ENCODE results near the gene SIGLEC14.

Gene SIGLEC14

DNA sequence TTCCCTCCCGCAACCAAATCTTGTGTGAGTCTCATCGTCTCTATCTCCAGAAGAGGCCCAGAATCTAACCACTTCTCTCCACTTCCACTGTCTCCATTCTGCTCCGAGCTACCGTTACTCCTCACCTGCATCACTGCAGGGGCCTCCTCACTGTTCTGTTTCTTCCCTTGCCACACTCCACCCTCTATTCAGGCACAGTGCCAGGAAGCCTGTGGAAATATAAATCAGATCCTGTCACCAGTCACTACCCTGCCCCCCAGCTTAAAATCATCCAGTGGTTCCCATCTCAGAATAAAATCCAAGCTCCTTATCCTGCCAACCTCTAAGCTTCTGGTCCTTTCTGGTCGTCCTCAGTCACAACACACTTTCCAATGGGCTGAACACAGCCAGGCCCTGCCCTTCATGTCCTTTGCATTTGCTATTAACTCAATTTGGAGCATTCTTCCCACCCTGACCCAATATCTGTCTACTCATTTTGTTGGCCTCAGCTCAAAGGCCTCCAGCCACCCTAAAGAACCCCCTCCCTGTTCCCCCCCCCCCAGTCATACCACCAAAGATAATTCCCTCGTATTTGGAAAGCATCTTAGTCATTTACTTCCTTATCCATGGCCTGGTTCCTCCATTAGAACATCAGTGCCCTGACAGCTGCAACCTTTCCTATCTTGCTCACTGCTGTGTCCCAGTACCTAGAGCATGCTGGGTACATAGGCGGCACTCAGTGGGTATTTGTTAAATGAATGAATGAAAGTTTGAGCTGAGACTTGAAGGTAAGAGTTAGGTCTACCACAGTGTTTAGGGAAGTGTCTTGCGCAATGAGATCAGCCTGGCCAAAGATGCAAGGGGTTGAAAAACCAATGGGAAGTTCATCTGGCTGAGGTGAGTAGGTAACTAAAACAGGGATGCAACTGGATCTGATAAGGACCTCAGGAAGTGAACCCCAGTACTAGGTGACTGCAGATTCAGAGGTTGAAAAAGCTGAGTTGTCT is 51.1 kb downstream of the SIGLEC14 start:
- Histone ChIP-seq H4K8ac (ENCODE audit: low read depth, low read length) (peak overlapping the region; percentile 64), H4K12ac (ENCODE audit: low read depth, low read length) (no peak overlapping the region), H3K23ac (ENCODE audit: low read length) (no peak overlapping the region), H3K9me3 (ENCODE audit: insufficient read depth, low read depth, low read length) (peaks cover 5% of the 10 kb centered on the region), H3K4ac (ENCODE audit: low read depth, low read length) (no peak overlapping the region), H2AK5ac (ENCODE audit: low read length) (no peak overlapping the region), H3K4me1 (ENCODE audit: control insufficient read depth in 1 of 2, insufficient read depth in 2 of 2, low read length in 2 of 2) (peaks cover 5% of the 10 kb centered on the region in 2 experiments), H3K4me2 (ENCODE audit: low read length) (peak overlapping the region; percentile 70), H2AFZ (ENCODE audit: insufficient read depth, low read length, poor library complexity) (no peak overlapping the region), H3K36me3 (ENCODE audit: control insufficient read depth in 1 of 2, insufficient read depth in 2 of 2, low read length in 2 of 2) (no peaks in the 10 kb centered on the region), H3K9ac (ENCODE audit: low read length) (no peak overlapping the region), H3K14ac (ENCODE audit: low read length) (no peak overlapping the region), H3K79me1 (ENCODE audit: low read length) (peaks cover 4% of the 10 kb centered on the region), H3K4me3 (ENCODE audit: low read depth, low read length) (no peak overlapping the region), H3K27me3 (ENCODE audit: insufficient read depth, low read length) (no peaks in the 10 kb centered on the region), H2BK12ac (ENCODE audit: low read length) (no peak overlapping the region), H2BK5ac (ENCODE audit: low read depth, low read length, poor library complexity) (no peak overlapping the region), H2BK120ac (ENCODE audit: insufficient read depth, low read length, poor library complexity) (no peak overlapping the region), H4K91ac (ENCODE audit: low read depth, low read length) (no peak overlapping the region), H3K18ac (ENCODE audit: low read length) (no peak overlapping the region), H3K27ac (ENCODE audit: low read depth, low read length) (no peak overlapping the region), H3K79me2 (ENCODE audit: control insufficient read depth, insufficient read depth, low read length, poor library complexity) (no peaks in the 10 kb centered on the region)
- no peak for DNase-seq
- WGBS (ENCODE audit: extremely low coverage, insufficient coverage, insufficient read length): no CpG with 5 or more reads among the region's 8 CpGs

DNA sequence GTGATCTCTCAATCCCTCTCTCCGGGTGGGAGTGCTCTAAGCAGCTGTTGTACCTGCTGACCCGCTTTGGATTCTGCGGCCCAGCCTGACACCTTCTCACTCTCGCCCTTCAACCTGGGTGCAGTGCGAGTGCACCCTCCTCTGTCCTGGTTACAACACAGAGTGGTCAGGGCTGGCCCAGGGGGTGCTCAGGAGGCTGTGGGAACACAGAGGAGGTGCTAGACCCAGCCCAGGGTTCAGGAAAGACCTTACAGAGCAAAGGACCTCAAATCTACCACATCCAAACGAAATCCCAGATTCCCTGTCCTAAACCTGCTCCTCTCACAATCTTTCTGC is 51.9 kb downstream of the SIGLEC14 start:
- Histone ChIP-seq H4K91ac (ENCODE audit: low read depth, low read length) (peak overlapping the region; percentile 40), H3K27me3 (ENCODE audit: insufficient read depth, low read length) (no peaks in the 10 kb centered on the region), H3K4me2 (ENCODE audit: low read length) (peak overlapping the region; percentile 70), H3K27ac (ENCODE audit: low read depth, low read length) (no peak overlapping the region), H2BK5ac (ENCODE audit: low read depth, low read length, poor library complexity) (no peak overlapping the region), H2AK5ac (ENCODE audit: low read length) (no peak overlapping the region), H3K36me3 (ENCODE audit: control insufficient read depth in 1 of 2, insufficient read depth in 2 of 2, low read length in 2 of 2) (no peaks in the 10 kb centered on the region), H3K9me3 (ENCODE audit: insufficient read depth, low read depth, low read length) (peaks cover 5% of the 10 kb centered on the region), H2AFZ (ENCODE audit: insufficient read depth, low read length, poor library complexity) (peak overlapping the region; percentile 81), H3K14ac (ENCODE audit: low read length) (peak overlapping the region; percentile 9), H3K4me3 (ENCODE audit: low read depth, low read length) (peak overlapping the region; percentile 66), H3K18ac (ENCODE audit: low read length) (peak overlapping the region; percentile 25), H3K4ac (ENCODE audit: low read depth, low read length) (no peak overlapping the region), H2BK120ac (ENCODE audit: insufficient read depth, low read length, poor library complexity) (peak overlapping the region; percentile 1), H3K79me1 (ENCODE audit: low read length) (peaks cover 4% of the 10 kb centered on the region), H3K4me1 (ENCODE audit: control insufficient read depth in 1 of 2, insufficient read depth in 2 of 2, low read length in 2 of 2) (peaks cover 5% of the 10 kb centered on the region in 2 experiments), H3K23ac (ENCODE audit: low read length) (no peak overlapping the region), H2BK12ac (ENCODE audit: low read length) (no peak overlapping the region), H4K12ac (ENCODE audit: low read depth, low read length) (peak overlapping the region; percentile 10), H3K9ac (ENCODE audit: low read length) (peak overlapping the region; percentile 1), H4K8ac (ENCODE audit: low read depth, low read length) (peak overlapping the region; percentile 64), H3K79me2 (ENCODE audit: control insufficient read depth, insufficient read depth, low read length, poor library complexity) (no peaks in the 10 kb centered on the region)
- no CpG with 5 or more reads among the region's 6 CpGs for WGBS (ENCODE audit: extremely low coverage, insufficient coverage, insufficient read length)
- DNase-seq: no peak

DNA sequence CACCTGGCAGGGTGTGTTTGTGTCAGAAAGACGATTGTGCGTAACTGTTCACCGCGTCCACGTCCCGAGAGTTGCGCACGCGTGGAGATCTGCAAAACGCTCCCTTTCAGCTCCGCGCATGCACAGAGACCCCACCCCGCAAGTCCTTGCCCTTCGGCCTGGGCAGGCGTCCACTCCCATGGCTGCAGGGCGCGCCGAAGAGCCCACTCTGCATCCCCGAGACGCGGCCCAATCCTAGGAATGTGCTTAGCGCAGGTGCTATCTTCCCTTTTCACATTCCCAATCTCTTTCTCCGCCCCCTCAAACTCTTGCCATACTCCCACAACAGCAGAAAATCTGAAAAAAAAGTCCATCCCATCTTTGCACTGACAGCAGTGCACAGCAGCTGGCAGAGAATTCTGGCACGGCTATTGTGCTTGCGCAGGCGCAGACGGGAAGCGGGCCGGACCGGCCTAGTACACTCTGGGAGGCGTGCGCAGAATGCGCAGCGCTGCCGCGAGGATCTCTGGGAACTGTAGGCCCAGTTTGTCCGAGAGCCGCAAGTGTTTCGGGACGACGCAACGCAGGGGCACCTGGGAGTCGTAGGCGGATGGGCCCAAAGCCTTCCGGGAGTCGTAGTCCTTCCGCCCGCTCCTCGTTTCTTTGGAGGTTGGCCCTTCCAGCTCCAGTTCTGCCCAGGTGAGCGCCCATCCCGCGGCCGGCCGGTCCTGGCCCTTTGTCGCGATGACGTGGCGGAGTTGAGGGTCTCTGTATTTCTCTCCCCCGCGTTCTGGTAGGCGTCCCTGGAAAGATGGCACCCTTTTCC is 52.5 kb downstream of the SIGLEC14 start:
- H2AK5ac ChIP-seq (ENCODE audit: low read length): no peak overlapping the region
- peak overlapping the region; percentile 81 for H2AFZ ChIP-seq (ENCODE audit: insufficient read depth, low read length, poor library complexity)
- no peaks in the 10 kb centered on the region for H3K27me3 ChIP-seq (ENCODE audit: insufficient read depth, low read length)
- no peaks in the 10 kb centered on the region for H3K36me3 ChIP-seq (ENCODE audit: control insufficient read depth in 1 of 2, insufficient read depth in 2 of 2, low read length in 2 of 2)
- peaks cover 5% of the 10 kb centered on the region for H3K9me3 ChIP-seq (ENCODE audit: insufficient read depth, low read depth, low read length)
- no peak overlapping the region for H2BK5ac ChIP-seq (ENCODE audit: low read depth, low read length, poor library complexity)
- H3K23ac ChIP-seq (ENCODE audit: low read length): no peak overlapping the region
- peak overlapping the region; percentile 25 for H3K18ac ChIP-seq (ENCODE audit: low read length)
- WGBS (ENCODE audit: extremely low coverage, insufficient coverage, insufficient read length): no CpG with 5 or more reads among the region's 61 CpGs
- peak overlapping the region; percentile 40 for H4K91ac ChIP-seq (ENCODE audit: low read depth, low read length)
- peak overlapping the region; percentile 1 for H3K9ac ChIP-seq (ENCODE audit: low read length)
- DNase-seq: peak; percentile 99 to 100
- H2BK12ac ChIP-seq (ENCODE audit: low read length): no peak overlapping the region
- no peak overlapping the region for H3K4ac ChIP-seq (ENCODE audit: low read depth, low read length)
- no peaks in the 10 kb centered on the region for H3K79me2 ChIP-seq (ENCODE audit: control insufficient read depth, insufficient read depth, low read length, poor library complexity)
- peaks cover 5% of the 10 kb centered on the region in 2 experiments for H3K4me1 ChIP-seq (ENCODE audit: control insufficient read depth in 1 of 2, insufficient read depth in 2 of 2, low read length in 2 of 2)
- peak overlapping the region; percentile 10 for H4K12ac ChIP-seq (ENCODE audit: low read depth, low read length)
- peak overlapping the region; percentile 72 for H3K4me3 ChIP-seq (ENCODE audit: low read depth, low read length)
- peak overlapping the region; percentile 1 for H2BK120ac ChIP-seq (ENCODE audit: insufficient read depth, low read length, poor library complexity)
- H3K79me1 ChIP-seq (ENCODE audit: low read length): peaks cover 4% of the 10 kb centered on the region
- peak overlapping the region; percentile 9 for H3K14ac ChIP-seq (ENCODE audit: low read length)
- peak overlapping the region; percentile 77 for H3K4me2 ChIP-seq (ENCODE audit: low read length)
- H4K8ac ChIP-seq (ENCODE audit: low read depth, low read length): peak overlapping the region; percentile 64
- no peak overlapping the region for H3K27ac ChIP-seq (ENCODE audit: low read depth, low read length)

DNA sequence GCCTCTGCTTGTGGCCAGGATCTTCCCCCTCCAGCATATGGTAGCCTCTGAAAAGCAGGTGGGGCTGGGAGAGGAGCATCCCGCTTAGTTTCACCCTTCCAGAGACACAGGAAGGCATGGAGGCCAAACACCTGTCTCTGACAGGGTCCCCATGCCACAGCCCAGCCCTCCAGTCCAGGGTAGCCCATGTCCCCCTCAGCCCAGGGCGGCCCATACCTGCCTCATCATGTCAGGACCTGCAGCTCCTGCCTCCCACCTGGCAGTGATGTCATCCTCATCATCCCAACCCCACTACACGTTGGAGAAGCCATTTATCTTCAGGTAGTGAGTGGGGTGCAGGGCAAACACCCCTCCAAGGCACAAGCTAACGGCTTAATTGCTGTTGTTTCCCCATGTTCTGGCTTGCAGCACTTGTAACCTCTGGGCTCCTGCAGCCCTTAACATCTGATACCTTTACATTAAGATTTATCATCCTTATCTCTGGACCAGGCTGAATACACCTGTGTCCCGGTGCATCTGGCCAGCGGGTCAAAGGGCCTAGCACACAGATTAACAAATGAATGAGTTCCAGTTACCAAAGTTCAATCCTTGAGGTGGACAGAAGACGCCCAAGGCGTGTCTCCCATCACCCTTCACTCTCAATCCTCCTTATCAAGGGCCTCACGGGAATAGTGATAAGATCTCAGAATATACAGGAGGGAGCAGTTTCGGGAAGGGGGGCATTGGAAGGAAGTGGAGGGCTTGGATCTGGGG is 53.3 kb downstream of the SIGLEC14 start:
- no peak overlapping the region for H3K14ac ChIP-seq (ENCODE audit: low read length)
- H4K12ac ChIP-seq (ENCODE audit: low read depth, low read length): no peak overlapping the region
- no peak overlapping the region for H2BK120ac ChIP-seq (ENCODE audit: insufficient read depth, low read length, poor library complexity)
- no peaks in the 10 kb centered on the region for H3K79me2 ChIP-seq (ENCODE audit: control insufficient read depth, insufficient read depth, low read length, poor library complexity)
- H3K9me3 ChIP-seq (ENCODE audit: insufficient read depth, low read depth, low read length): peaks cover under 1% of the 10 kb centered on the region
- H2BK12ac ChIP-seq (ENCODE audit: low read length): no peak overlapping the region
- whole genome bisulfite sequencing (ENCODE audit: extremely low coverage, insufficient coverage, insufficient read length): no CpG with 5 or more reads among the region's 10 CpGs
- H2AK5ac ChIP-seq (ENCODE audit: low read length): no peak overlapping the region
- no peak overlapping the region for H2BK5ac ChIP-seq (ENCODE audit: low read depth, low read length, poor library complexity)
- peak overlapping the region; percentile 72 for H3K4me3 ChIP-seq (ENCODE audit: low read depth, low read length)
- peaks cover 5% of the 10 kb centered on the region in 2 experiments for H3K4me1 ChIP-seq (ENCODE audit: control insufficient read depth in 1 of 2, insufficient read depth in 2 of 2, low read length in 2 of 2)
- H2AFZ ChIP-seq (ENCODE audit: insufficient read depth, low read length, poor library complexity): peak overlapping the region; percentile 3
- no peak overlapping the region for H3K4ac ChIP-seq (ENCODE audit: low read depth, low read length)
- H3K36me3 ChIP-seq (ENCODE audit: control insufficient read depth in 1 of 2, insufficient read depth in 2 of 2, low read length in 2 of 2): no peaks in the 10 kb centered on the region
- H3K27ac ChIP-seq (ENCODE audit: low read depth, low read length): no peak overlapping the region
- peaks cover 4% of the 10 kb centered on the region for H3K79me1 ChIP-seq (ENCODE audit: low read length)
- peak overlapping the region; percentile 77 for H3K4me2 ChIP-seq (ENCODE audit: low read length)
- no peak overlapping the region for H3K18ac ChIP-seq (ENCODE audit: low read length)
- no peak overlapping the region for H3K9ac ChIP-seq (ENCODE audit: low read length)
- H4K91ac ChIP-seq (ENCODE audit: low read depth, low read length): no peak overlapping the region
- no peak overlapping the region for H3K23ac ChIP-seq (ENCODE audit: low read length)
- H3K27me3 ChIP-seq (ENCODE audit: insufficient read depth, low read length): no peaks in the 10 kb centered on the region
- no peak for DNase-seq
- H4K8ac ChIP-seq (ENCODE audit: low read depth, low read length): peak overlapping the region; percentile 14
